Measurements from ENCODE around the gene PTPMT1. TPM values are rescaled to one million over a fixed set of nuclear protein-coding genes. Genes with fewer than 3 reads are reported as not detected.

The PTPMT1 gene
- total RNA-seq, 4 donors from 2014 or later = 99.2 to 173 (median 112) TPM

GRCh38 chr11:47564933-47565339 is 463 bp upstream of the PTPMT1 start:
- TF ChIP-seq CTCF (IDR thresholded peaks at IDR 0.05) = no peak
- DNase-seq (ENCODE audit: low spot score) (no peak), ATAC-seq (ENCODE audit: low FRiP score) (no peak)

- peak; percentile 5 for ATAC-seq (ENCODE audit: low FRiP score)
- no peak for TF ChIP-seq CTCF (IDR thresholded peaks at IDR 0.05)
- no peak for DNase-seq (ENCODE audit: low spot score)
Measured at GRCh38 chr11:47566149-47566698, 825 bp downstream of the PTPMT1 start.

GRCh38 chr11:47569646-47570045 is 4.2 kb downstream of the PTPMT1 start:
- DNase-seq (ENCODE audit: low spot score) = no peak
- ATAC-seq (ENCODE audit: low FRiP score) = no peak
- no peak for TF ChIP-seq CTCF (IDR thresholded peaks at IDR 0.05)

GRCh38 chr11:47570651-47571356 is 5.4 kb downstream of the PTPMT1 start:
- TF ChIP-seq CTCF (IDR thresholded peaks at IDR 0.05) = no peak
- ATAC-seq (ENCODE audit: low FRiP score) (no peak), DNase-seq (ENCODE audit: low spot score) (no peak)

- DNase-seq (ENCODE audit: low spot score) (no peak), ATAC-seq (ENCODE audit: low FRiP score) (no peak)
- TF ChIP-seq CTCF (IDR thresholded peaks at IDR 0.05) = no peak
Measured at GRCh38 chr11:47571357-47571729, 5.9 kb downstream of the PTPMT1 start.

- TF ChIP-seq CTCF (IDR thresholded peaks at IDR 0.05) = no peak
- DNase-seq (ENCODE audit: low spot score) (no peak), ATAC-seq (ENCODE audit: low FRiP score) (no peak)
Measured at GRCh38 chr11:47571895-47572294, 6.5 kb downstream of the PTPMT1 start.

- no peak for DNase-seq (ENCODE audit: low spot score)
- ATAC-seq (ENCODE audit: low FRiP score) = no peak
- no peak for TF ChIP-seq CTCF (IDR thresholded peaks at IDR 0.05)
Measured at GRCh38 chr11:47572715-47573255, 7.4 kb downstream of the PTPMT1 start.

Data from omental fat pad (tissue), 4 donors.